ENCODE measurements around the gene MME.

The MME gene

DNA sequence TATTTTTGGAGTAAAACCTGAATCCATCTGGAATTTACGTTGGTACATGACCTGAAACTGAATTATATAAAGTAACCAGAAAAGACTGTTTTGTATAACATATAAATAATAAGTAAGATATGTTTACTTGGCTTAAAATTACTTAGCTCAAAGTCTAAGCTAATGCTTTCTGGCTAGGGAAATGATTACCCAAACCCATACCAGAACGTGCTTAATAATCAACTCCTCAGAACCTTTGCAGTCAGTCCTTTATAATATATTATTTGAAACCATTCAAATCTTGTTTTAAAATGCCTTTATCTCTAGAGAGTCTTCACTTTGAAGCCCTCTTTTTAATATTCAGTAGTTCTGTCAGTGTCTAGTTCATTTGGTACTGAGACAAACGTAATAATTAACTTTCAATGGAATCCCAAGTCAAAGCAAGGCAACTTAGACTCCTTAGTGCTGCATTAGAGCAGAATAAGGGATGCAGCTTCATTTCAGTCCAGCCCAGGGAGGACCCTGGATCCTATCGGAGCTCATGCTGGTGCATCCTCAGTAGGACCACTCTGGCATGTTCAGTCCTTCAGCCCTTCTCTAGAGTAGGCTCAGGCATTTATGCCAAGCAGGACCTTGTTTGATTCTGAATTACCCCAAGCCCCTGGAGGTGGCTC, 81.6 kb downstream of the MME start:
- no peak for DNase-seq (ENCODE audit: low read depth)
- H3K4me3 ChIP-seq (ENCODE audit: low read depth, low read length), result no peak overlapping the region
- TF ChIP-seq, protein P1, sequence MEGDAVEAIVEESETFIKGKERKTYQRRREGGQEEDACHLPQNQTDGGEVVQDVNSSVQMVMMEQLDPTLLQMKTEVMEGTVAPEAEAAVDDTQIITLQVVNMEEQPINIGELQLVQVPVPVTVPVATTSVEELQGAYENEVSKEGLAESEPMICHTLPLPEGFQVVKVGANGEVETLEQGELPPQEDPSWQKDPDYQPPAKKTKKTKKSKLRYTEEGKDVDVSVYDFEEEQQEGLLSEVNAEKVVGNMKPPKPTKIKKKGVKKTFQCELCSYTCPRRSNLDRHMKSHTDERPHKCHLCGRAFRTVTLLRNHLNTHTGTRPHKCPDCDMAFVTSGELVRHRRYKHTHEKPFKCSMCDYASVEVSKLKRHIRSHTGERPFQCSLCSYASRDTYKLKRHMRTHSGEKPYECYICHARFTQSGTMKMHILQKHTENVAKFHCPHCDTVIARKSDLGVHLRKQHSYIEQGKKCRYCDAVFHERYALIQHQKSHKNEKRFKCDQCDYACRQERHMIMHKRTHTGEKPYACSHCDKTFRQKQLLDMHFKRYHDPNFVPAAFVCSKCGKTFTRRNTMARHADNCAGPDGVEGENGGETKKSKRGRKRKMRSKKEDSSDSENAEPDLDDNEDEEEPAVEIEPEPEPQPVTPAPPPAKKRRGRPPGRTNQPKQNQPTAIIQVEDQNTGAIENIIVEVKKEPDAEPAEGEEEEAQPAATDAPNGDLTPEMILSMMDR (IDR thresholded peaks at IDR 0.05; ENCODE audit: low read depth, low read length, missing control alignments), result no peak
- in situ Hi-C loops (cut with HindIII; ENCODE audit: low sequenced_read_pairs), result no loop called here

DNA sequence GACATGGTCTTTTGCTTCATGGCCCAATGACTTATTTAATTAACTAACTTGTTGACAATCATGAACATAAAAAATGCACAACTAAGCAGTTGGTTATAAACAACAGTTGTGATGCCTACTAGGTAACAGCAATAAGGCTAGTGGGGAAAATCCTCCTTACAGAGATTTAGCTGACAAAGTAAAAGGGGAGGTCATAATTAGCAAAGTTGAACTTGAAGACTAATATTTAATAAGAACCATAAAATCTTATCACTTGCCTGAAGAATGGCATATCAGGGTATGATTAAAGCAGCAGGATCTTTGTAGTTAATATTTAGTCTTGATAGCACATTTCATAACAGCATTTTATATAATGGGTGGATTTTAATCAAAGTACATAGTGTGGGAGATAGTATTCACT, 84.2 kb downstream of the MME start:
- in situ Hi-C loops (cut with HindIII; ENCODE audit: low sequenced_read_pairs), result no loop called here
- TF ChIP-seq, protein P1 (IDR thresholded peaks at IDR 0.05; ENCODE audit: low read depth, low read length, missing control alignments), result no peak
- no peak overlapping the region for H3K4me3 ChIP-seq (ENCODE audit: low read depth, low read length)
- no peak for DNase-seq (ENCODE audit: low read depth)

GRCh38 chr3:155166441-155166840, 86.3 kb downstream of the MME start:
- TF ChIP-seq, protein P1 (IDR thresholded peaks at IDR 0.05; ENCODE audit: low read depth, low read length, missing control alignments), result no peak
- no peak overlapping the region for H3K4me3 ChIP-seq (ENCODE audit: low read depth, low read length)
- no peak for DNase-seq (ENCODE audit: low read depth)
- in situ Hi-C loops (cut with HindIII; ENCODE audit: low sequenced_read_pairs), result no loop called here

- TF ChIP-seq, protein P1 (IDR thresholded peaks at IDR 0.05; ENCODE audit: low read depth, low read length, missing control alignments), result no peak
- in situ Hi-C loops (cut with HindIII; ENCODE audit: low sequenced_read_pairs), result no loop called here
- no peak overlapping the region for H3K4me3 ChIP-seq (ENCODE audit: low read depth, low read length)
- no peak for DNase-seq (ENCODE audit: low read depth)
These were observed 89.1 kb downstream of the MME start for GRCh38 chr3:155169197-155169596.

- no peak for DNase-seq (ENCODE audit: low read depth)
- no peak overlapping the region for H3K4me3 ChIP-seq (ENCODE audit: low read depth, low read length)
- TF ChIP-seq, protein P1 (IDR thresholded peaks at IDR 0.05; ENCODE audit: low read depth, low read length, missing control alignments), result no peak
- in situ Hi-C loops (cut with HindIII; ENCODE audit: low sequenced_read_pairs), result no loop called here
These were observed 93.7 kb downstream of the MME start for GRCh38 chr3:155173771-155174170.

GRCh38 chr3:155178810-155179436, 98.8 kb downstream of the MME start:
- no peak overlapping the region for H3K4me3 ChIP-seq (ENCODE audit: low read depth, low read length)
- TF ChIP-seq, protein P1 (IDR thresholded peaks at IDR 0.05; ENCODE audit: low read depth, low read length, missing control alignments), result no peak
- in situ Hi-C loops (cut with HindIII; ENCODE audit: low sequenced_read_pairs), result no loop called here
- no peak for DNase-seq (ENCODE audit: low read depth)

All from astrocyte of the cerebellum (primary cell).